ENCODE measurements around the gene XPC. TPM values are rescaled to one million over a fixed set of nuclear protein-coding genes. Genes with fewer than 3 reads are reported as not detected.

XPC gene
- total and polyA plus RNA-seq, 2 of the 8 experiments (the other 6 are each of a cell fraction or from before 2014, with no cell fraction given) = 8.8 to 27.3 TPM

GRCh38 chr3:14132120-14132519 lies 46.3 kb downstream of the XPC start:
- no peak overlapping the region for H3K9ac ChIP-seq (replicated peaks in 1 of 4; ENCODE audit: extremely low read depth in 1 of 4, low read depth in 3 of 4, low read length in 3 of 4)
- H3K27me3 ChIP-seq (replicated peaks in 1 of 4; ENCODE audit: control insufficient read depth in 3 of 4, extremely low read depth in 1 of 4, insufficient read depth in 3 of 4, low read length in 3 of 4) = no peaks in the 10 kb centered on the region
- no peak overlapping the region for H3K56ac ChIP-seq (replicated peaks; ENCODE audit: insufficient read length, low read depth, low read length)
- peaks cover 2% of the 10 kb centered on the region; the same call in 1 of the 2 replicates for H3K79me1 ChIP-seq (ENCODE audit: low read depth, low read length)
- FAIRE-seq (no peak), DNase-seq (ENCODE audit: low read depth in 1 of 2, low spot score in 2 of 2) (no peak)
- H2BK5ac ChIP-seq (ENCODE audit: low read depth, low read length) = no peak overlapping the region
- no peak overlapping the region for H2BK12ac ChIP-seq (ENCODE audit: low read depth, low read length)
- H4K91ac ChIP-seq (replicated peaks; ENCODE audit: insufficient read length, low read length) = no peak overlapping the region
- peaks cover 12 to 42% (median 30%) of the 10 kb centered on the region in 4 experiments for H3K36me3 ChIP-seq (ENCODE audit: control insufficient read depth in 2 of 4, insufficient read depth in 4 of 4, low read length in 3 of 4)
- H4K5ac ChIP-seq (ENCODE audit: insufficient read length, low read depth, low read length) = no peak overlapping the region
- no peak overlapping the region for H3K23ac ChIP-seq (ENCODE audit: insufficient read length)
- no peak overlapping the region for H3K4me2 ChIP-seq (ENCODE audit: insufficient read depth in 1 of 2, low read depth in 2 of 2, low read length in 2 of 2)
- 82% methylated on average over 7 of the region's 8 CpGs; no CpG with 5 or more reads in 1 of the 2 experiments for WGBS, 2 experiments (ENCODE audit: extremely low coverage in 1 of 2, insufficient coverage in 1 of 2, insufficient read length in 1 of 2, insufficient replicate concordance in 2 of 2, low coverage in 1 of 2, low lambda C conversion rate in 2 of 2, missing lambda C conversion rate in 1 of 2)
- no peak overlapping the region for H2AK5ac ChIP-seq (ENCODE audit: low read depth, low read length)
- H2BK15ac ChIP-seq (ENCODE audit: low read length) = no peak overlapping the region
- H3K4ac ChIP-seq (replicated peaks; ENCODE audit: insufficient read length, low read depth, low read length) = no peak overlapping the region
- no peaks in the 10 kb centered on the region for H3K4me1 ChIP-seq (replicated peaks in 1 of 4; ENCODE audit: control insufficient read depth in 3 of 4, insufficient read depth in 4 of 4, low read length in 3 of 4)
- H3K79me2 ChIP-seq (ENCODE audit: control insufficient read depth in 1 of 2, insufficient read depth in 2 of 2, low read length in 2 of 2) = peaks cover 3 to 11% of the 10 kb centered on the region in 2 experiments; a peak in 2 of 4 replicates
- no peak overlapping the region for H3K4me3 ChIP-seq (ENCODE audit: extremely low read depth in 1 of 4, insufficient read depth in 2 of 4, low read depth in 3 of 4, low read length in 4 of 4)
- no peak overlapping the region for H2BK120ac ChIP-seq (replicated peaks; ENCODE audit: low read depth, low read length)
- no peaks in the 10 kb centered on the region for H3K9me3 ChIP-seq (ENCODE audit: insufficient read depth in 2 of 2, low read depth in 1 of 2, low read length in 1 of 2)
- no peak overlapping the region for H3K27ac ChIP-seq (ENCODE audit: low read depth, low read length)
- no peak overlapping the region for H4K8ac ChIP-seq (ENCODE audit: extremely low read depth, insufficient read depth, low read length)
- H3K14ac ChIP-seq (ENCODE audit: insufficient read length) = no peak overlapping the region
- ChIA-PET CTCF (ENCODE audit: partially characterized antibody) (interaction anchor here (1.5 kb wide), 1 partner anchor 14 kb away, joined by 4 read pairs; no protein-coding TSS in a partner anchor), POLR2A (ENCODE audit: partially characterized antibody) (interaction anchor here (2.3 kb wide), 1 partner anchor 13 kb away, joined by 7 read pairs; no protein-coding TSS in a partner anchor)
- TF ChIP-seq SAP30 (IDR thresholded peaks at IDR 0.05; ENCODE audit: insufficient read depth, insufficient replicate concordance, low read length) (no peak), CHD1 (IDR thresholded peaks at IDR 0.05; ENCODE audit: low read depth, low read length) (no peak), TEAD4 (IDR thresholded peaks at IDR 0.05; ENCODE audit: low read depth, low read length) (no peak), SP2 (IDR thresholded peaks at IDR 0.05; ENCODE audit: low read length) (no peak), GTF2F1 (IDR thresholded peaks at IDR 0.05; ENCODE audit: borderline replicate concordance, low read depth, low read length) (no peak), TCF12 (IDR thresholded peaks at IDR 0.05; ENCODE audit: low read depth, low read length) (no peak), EGR1 (IDR thresholded peaks at IDR 0.05; ENCODE audit: borderline replicate concordance, low read depth, low read length) (no peak)
- no peak overlapping the region for H2AFZ ChIP-seq (ENCODE audit: low read length)
- H3K18ac ChIP-seq (ENCODE audit: extremely low read depth, low read length) = no peak overlapping the region
- H4K20me1 ChIP-seq (replicated peaks in 1 of 2; ENCODE audit: control insufficient read depth in 1 of 2, insufficient read depth in 2 of 2, low read length in 2 of 2) = peaks cover 0 to 10% of the 10 kb centered on the region in 2 experiments
- H3K23me2 ChIP-seq (ENCODE audit: low read depth, low read length) = no peaks in the 10 kb centered on the region
- H2BK20ac ChIP-seq (ENCODE audit: low read length) = no peak overlapping the region

Data from H1 (cell line).